ENCODE measurements around the gene AAMP.

GRCh38 chr2:218229239-218229638 lies 40.7 kb downstream of the AAMP start:
- TF ChIP-seq NR2C2 (CRISPR knock-in tag; IDR thresholded peaks at IDR 0.05) (no peak), CREB1 (CRISPR knock-in tag; IDR thresholded peaks at IDR 0.05) (no peak), CTCF (IDR thresholded peaks at IDR 0.05) (no peak), CREM (CRISPR knock-in tag; IDR thresholded peaks at IDR 0.05) (no peak), FOXP4 (CRISPR knock-in tag; IDR thresholded peaks at IDR 0.05) (no peak), MAX (CRISPR knock-in tag; IDR thresholded peaks at IDR 0.05) (no peak), ZSCAN18 (CRISPR knock-in tag; IDR thresholded peaks at IDR 0.05) (no peak), IRF1 (CRISPR knock-in tag; IDR thresholded peaks at IDR 0.05) (no peak), ZNF138 (CRISPR knock-in tag; conservative IDR thresholded peaks at IDR 0.05) (no peak), ATF3 (CRISPR knock-in tag; conservative IDR thresholded peaks at IDR 0.05) (no peak), NFE2L1 (CRISPR knock-in tag; IDR thresholded peaks at IDR 0.05) (no peak)
